Smooth muscle cell (in vitro differentiated cells): ENCODE measurements around the gene CFAP107. TPM values are rescaled to one million over a fixed set of nuclear protein-coding genes. Genes with fewer than 3 reads are reported as not detected.

Experiments used
- DNase-seq: peaks from one replicate; lab custom pipeline; 2025; ENCODE audit not compliant: unreplicated experiment; lab: John Stamatoyannopoulos, UW
- H2AFZ ChIP-seq: fragments of 200-600 bp; sonication (generic); 2 replicates; pipeline ENCODE4 v1.6.0; 2016; ENCODE audit warnings: antibody characterized with exemption, low read depth, mild to moderate bottlenecking
- H3F3A ChIP-seq: fragments of 200-600 bp; sonication (generic); 2 replicates; pipeline ENCODE4 v1.6.0; 2017; ENCODE audit warnings: antibody characterized with exemption, low read depth
- H3K27ac ChIP-seq: fragments of 200-600 bp; sonication (generic); 2 replicates; pipeline ENCODE4 v1.5.1; 2016; ENCODE audit warnings: low read depth, mild to moderate bottlenecking
- H3K27me3 ChIP-seq: fragments of 200-600 bp; sonication (generic); 2 replicates; pipeline ENCODE4 v1.6.1; 2016; ENCODE audit warnings: low read depth, mild to moderate bottlenecking
- H3K36me3 ChIP-seq: fragments of 200-600 bp; sonication (generic); 2 replicates; pipeline ENCODE4 v1.5.1; 2016; ENCODE audit warnings: low read depth
- H3K4me1 ChIP-seq: fragments of 200-600 bp; sonication (generic); 2 replicates; pipeline ENCODE4 v1.5.1; 2016; ENCODE audit warnings: low read depth
- H3K4me2 ChIP-seq: fragments of 200-600 bp; sonication (generic); 2 replicates; pipeline ENCODE4 v1.6.0; 2016; ENCODE audit warnings: mild to moderate bottlenecking
- H3K4me3 ChIP-seq: fragments of 200-600 bp; sonication (generic); 2 replicates; pipeline ENCODE4 v1.5.1; 2016; ENCODE audit warnings: mild to moderate bottlenecking
- H3K79me2 ChIP-seq: fragments of 200-600 bp; sonication (generic); 2 replicates; pipeline ENCODE4 v1.6.0; 2016; ENCODE audit warnings: low read depth, mild to moderate bottlenecking
- H3K9ac ChIP-seq: fragments of 200-600 bp; sonication (generic); 2 replicates; pipeline ENCODE4 v1.6.0; 2016; ENCODE audit warnings: low read depth
- H3K9me3 ChIP-seq: fragments of 200-600 bp; sonication (generic); replicated peaks from 2 replicates; pipeline ENCODE4 v1.5.1; 2016; ENCODE audit warnings: low read depth
- H4K20me1 ChIP-seq: fragments of 200-600 bp; sonication (generic); 2 replicates; pipeline ENCODE4 v1.6.0; 2016; ENCODE audit warnings: low read depth
- CTCF ChIP-seq: fragments of 200-600 bp; sonication (generic); IDR thresholded peaks from 2 replicates; pipeline ENCODE4 v1.5.1; 2017; ENCODE audit warnings: borderline replicate concordance, mild to moderate bottlenecking, antibody characterized with exemption; ENCODE audit not compliant: insufficient read depth, poor library complexity, severe bottlenecking
- WGBS: methylation state at CpG from one replicate; pipeline ENCODE4 v1.1.7; 2016; ENCODE audit warnings: low lambda C conversion rate; 5-methylcytosine and 5-hydroxymethylcytosine counted together
- polyA plus RNA-seq: library from polyadenylated mRNA; unstranded; fragments of >200 nt; fragmentation: Nextera tagmentation; extraction: Ambion mirVana; gene quantifications from 2 replicates; pipeline ENCODE4 v1.2.1, GENCODE V29; 2016
- total RNA-seq: library from RNA; depleted of rRNA; stranded (reverse); fragments of >200 nt; gene quantifications from 2 replicates; pipeline ENCODE4 v1.2.3, GENCODE V29; 2014

Gene CFAP107
- total and polyA plus RNA-seq, 2 experiments from 2014 or later = not detected

- WGBS = 86% methylated on average over 3 of the region's 3 CpGs
- Histone ChIP-seq H3K27me3 (no peaks in the 10 kb centered on the region), H3K27ac (no peak overlapping the region), H3K79me2 (no peaks in the 10 kb centered on the region), H2AFZ (no peak overlapping the region), H3K9ac (no peak overlapping the region), H4K20me1 (no peaks in the 10 kb centered on the region), H3K9me3 (no peaks in the 10 kb centered on the region), H3K36me3 (no peaks in the 10 kb centered on the region), H3K4me2 (no peak overlapping the region), H3F3A (no peaks in the 10 kb centered on the region), H3K4me3 (no peak overlapping the region), H3K4me1 (no peaks in the 10 kb centered on the region)
- TF ChIP-seq CTCF = no peak
- DNase-seq = no peak
Measured at GRCh38 chr1:12706061-12706460, 39.9 kb upstream of the CFAP107 start.

GRCh38 chr1:12708396-12709090 is 37.5 kb upstream of the CFAP107 start:
- H4K20me1 ChIP-seq = no peaks in the 10 kb centered on the region
- no peaks in the 10 kb centered on the region for H3K9me3 ChIP-seq
- H2AFZ ChIP-seq = no peak overlapping the region
- no peak overlapping the region for H3K9ac ChIP-seq
- H3K4me1 ChIP-seq = no peaks in the 10 kb centered on the region
- DNase-seq = no peak
- WGBS = 84% methylated on average over 4 of the region's 4 CpGs
- H3K27ac ChIP-seq = no peak overlapping the region
- H3F3A ChIP-seq = no peaks in the 10 kb centered on the region
- H3K4me2 ChIP-seq = no peak overlapping the region
- H3K79me2 ChIP-seq = no peaks in the 10 kb centered on the region
- H3K36me3 ChIP-seq = no peaks in the 10 kb centered on the region
- no peaks in the 10 kb centered on the region for H3K27me3 ChIP-seq
- no peak overlapping the region for H3K4me3 ChIP-seq
- TF ChIP-seq CTCF = no peak

- no peaks in the 10 kb centered on the region for H3K79me2 ChIP-seq
- H4K20me1 ChIP-seq = no peaks in the 10 kb centered on the region
- H3K27ac ChIP-seq = no peak overlapping the region
- H3K9ac ChIP-seq = no peak overlapping the region
- H3K4me2 ChIP-seq = no peak overlapping the region
- TF ChIP-seq CTCF = no peak
- 38% methylated on average over 1 of the region's 1 CpG for WGBS
- H2AFZ ChIP-seq = no peak overlapping the region
- H3K9me3 ChIP-seq = no peaks in the 10 kb centered on the region
- H3K4me1 ChIP-seq = no peaks in the 10 kb centered on the region
- H3K4me3 ChIP-seq = no peak overlapping the region
- H3K27me3 ChIP-seq = no peaks in the 10 kb centered on the region
- no peaks in the 10 kb centered on the region for H3K36me3 ChIP-seq
- no peak for DNase-seq
- H3F3A ChIP-seq = no peaks in the 10 kb centered on the region
Measured at GRCh38 chr1:12709091-12709491, 36.9 kb upstream of the CFAP107 start.

- DNase-seq = no peak
- no peak for TF ChIP-seq CTCF
- H3F3A ChIP-seq = no peaks in the 10 kb centered on the region
- H3K27ac ChIP-seq = no peak overlapping the region
- H3K9ac ChIP-seq = no peak overlapping the region
- no peak overlapping the region for H2AFZ ChIP-seq
- no peaks in the 10 kb centered on the region for H3K36me3 ChIP-seq
- no peaks in the 10 kb centered on the region for H3K27me3 ChIP-seq
- H3K4me3 ChIP-seq = no peak overlapping the region
- no peaks in the 10 kb centered on the region for H3K9me3 ChIP-seq
- no peaks in the 10 kb centered on the region for H3K79me2 ChIP-seq
- no peaks in the 10 kb centered on the region for H4K20me1 ChIP-seq
- H3K4me1 ChIP-seq = no peaks in the 10 kb centered on the region
- H3K4me2 ChIP-seq = no peak overlapping the region
- 78% methylated on average over 3 of the region's 3 CpGs for WGBS
Measured at GRCh38 chr1:12709696-12710095, 36.3 kb upstream of the CFAP107 start.
